Measurements from ENCODE around the gene PCSK2. TPM values are rescaled to one million over a fixed set of nuclear protein-coding genes. Genes with fewer than 3 reads are reported as not detected.

The PCSK2 gene
- total RNA-seq, 1 donor from 2014 or later: not detected

GRCh38 chr20:17503301-17504065, 276.6 kb downstream of the PCSK2 start:
- DNase-seq (ENCODE audit: low spot score): no peak

DNA sequence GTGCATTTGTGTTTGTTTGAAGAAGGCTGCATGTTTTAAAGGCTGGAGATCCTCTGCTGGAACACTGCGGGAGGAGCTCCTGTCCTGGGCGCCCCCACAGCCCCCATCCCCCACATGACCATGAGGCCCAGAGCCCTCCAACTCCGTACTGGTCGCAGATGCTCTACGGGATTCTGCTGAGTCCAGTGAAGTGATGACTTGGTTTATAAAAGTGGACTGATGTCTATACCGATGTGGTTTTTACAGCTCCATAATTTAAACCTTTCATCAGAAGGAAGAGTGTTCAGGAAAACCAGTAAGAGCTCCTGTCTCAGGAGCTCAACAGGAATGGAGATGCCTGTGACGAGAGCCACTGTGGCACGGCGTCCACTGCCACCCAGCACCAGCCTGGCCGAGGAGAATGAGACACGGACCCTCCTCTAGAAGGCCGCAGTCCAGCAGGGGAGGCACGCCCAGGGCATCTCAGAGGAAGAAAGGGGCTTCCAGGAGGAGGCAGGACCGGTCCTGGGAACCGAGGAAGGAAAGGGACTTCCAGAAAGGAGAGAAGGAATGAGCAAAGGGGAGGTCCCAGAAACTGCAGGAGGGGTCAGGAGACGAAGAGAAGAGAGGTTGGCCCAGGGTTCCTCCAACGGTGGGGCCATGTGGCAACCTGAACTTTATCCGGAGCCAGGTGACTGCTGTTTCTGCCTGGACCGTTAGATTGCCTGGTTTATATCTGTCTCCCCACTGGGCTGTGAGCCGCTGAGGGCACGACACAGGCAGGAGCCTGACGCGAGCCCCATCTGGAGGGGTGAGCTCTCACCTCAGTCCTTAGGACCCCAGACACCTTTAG, 277.4 kb downstream of the PCSK2 start:
- DNase-seq (ENCODE audit: low spot score): peak; percentile 71

DNA sequence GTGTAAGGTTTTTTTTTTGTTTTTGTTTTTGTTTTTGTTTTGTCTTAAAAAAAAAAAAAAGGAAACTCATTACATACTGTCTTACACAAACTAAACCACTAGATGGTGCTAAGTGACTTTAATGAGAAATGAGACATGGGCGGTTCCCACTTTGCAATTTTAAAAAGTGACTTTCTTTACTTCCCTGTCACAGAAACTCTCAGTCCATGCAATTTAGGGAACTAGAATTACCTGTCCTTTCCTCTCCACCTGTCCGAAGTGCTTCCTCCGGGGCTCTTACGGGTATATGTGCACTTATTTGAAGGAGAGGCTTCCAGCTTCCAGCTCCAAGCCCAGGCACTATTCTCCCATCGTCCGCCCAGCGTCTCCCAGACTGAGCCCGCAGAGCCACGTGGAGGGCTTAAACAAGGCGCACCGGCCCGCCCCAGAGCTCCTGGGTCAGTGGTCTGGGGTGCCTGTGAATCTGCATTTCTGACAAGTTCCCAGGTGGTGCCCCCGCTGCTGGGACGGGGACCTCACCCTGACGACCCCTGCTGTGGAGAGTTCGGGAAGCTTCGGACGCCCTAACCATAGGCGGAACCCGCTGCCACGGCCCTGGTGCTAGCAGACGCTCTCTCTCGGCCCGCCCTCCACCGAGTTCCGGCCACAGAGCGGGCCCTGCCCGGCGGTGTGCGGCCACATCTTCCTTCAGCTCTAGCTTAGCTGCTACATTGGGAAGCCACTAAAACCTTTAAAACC, 278.2 kb downstream of the PCSK2 start:
- DNase-seq (ENCODE audit: low spot score): peak; percentile 91

- DNase-seq (ENCODE audit: low spot score): no peak
Observed at GRCh38 chr20:17505636-17506517, 279.0 kb downstream of the PCSK2 start.

DNA sequence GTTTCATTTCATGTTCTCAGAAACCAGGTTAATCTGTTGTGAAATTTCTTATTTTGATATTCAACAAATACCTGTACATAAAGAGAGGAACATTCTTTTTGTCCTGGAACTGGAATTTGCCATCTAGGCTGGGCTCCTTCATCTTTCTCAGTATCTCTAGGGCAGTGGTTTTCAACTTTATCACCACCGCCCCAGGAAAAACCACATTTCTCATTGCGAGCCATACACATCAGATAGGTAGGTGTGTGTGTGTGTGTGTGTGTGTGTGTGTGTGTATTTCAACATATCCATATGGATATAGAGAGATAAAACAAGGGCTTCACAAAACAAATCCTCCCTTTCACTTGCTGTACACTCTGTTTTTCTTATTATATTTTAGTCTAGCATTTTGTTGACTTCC, 280.2 kb downstream of the PCSK2 start:
- DNase-seq (ENCODE audit: low spot score): no peak

DNA sequence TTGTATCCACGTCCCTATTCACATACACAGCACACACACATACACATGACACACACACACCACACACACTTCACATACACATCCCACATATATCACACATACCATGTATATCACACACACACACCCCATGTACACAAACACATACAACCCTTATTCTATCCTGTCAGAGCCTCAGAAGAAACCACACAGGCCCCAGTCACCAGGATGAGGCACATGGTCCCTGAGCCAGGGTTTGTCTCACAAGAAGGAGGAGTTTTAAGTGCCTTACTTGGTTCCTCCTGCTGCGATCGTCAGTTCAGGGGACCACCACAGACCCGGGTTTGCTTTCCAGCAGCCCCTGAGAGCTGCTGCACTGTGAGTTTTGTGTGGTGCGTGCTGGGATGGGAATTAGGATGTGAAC, 280.7 kb downstream of the PCSK2 start:
- no peak for DNase-seq (ENCODE audit: low spot score)

GRCh38 chr20:17508756-17509155, 281.9 kb downstream of the PCSK2 start:
- DNase-seq (ENCODE audit: low spot score): no peak

- no peak for DNase-seq (ENCODE audit: low spot score)
Observed at GRCh38 chr20:17510548-17510947, 283.7 kb downstream of the PCSK2 start.

DNA sequence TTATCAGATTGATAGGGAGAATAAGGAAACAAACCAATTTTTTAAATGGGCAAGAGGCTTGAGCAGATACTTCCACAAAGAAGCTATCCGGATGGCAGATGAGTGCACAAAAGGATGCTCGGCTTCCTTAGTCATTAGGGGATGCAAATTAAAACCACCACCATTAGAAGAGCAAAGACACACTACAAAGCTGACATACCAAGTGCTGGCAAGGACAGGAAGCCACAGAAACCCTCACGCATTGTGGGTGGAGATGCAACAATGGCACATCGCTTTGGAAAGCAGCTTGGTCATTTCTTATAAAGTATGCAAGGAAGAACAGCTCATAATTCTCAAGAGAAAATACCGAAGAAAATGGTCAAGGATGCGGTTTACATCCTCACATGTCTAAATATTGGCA, 284.6 kb downstream of the PCSK2 start:
- no peak for DNase-seq (ENCODE audit: low spot score)

DNA sequence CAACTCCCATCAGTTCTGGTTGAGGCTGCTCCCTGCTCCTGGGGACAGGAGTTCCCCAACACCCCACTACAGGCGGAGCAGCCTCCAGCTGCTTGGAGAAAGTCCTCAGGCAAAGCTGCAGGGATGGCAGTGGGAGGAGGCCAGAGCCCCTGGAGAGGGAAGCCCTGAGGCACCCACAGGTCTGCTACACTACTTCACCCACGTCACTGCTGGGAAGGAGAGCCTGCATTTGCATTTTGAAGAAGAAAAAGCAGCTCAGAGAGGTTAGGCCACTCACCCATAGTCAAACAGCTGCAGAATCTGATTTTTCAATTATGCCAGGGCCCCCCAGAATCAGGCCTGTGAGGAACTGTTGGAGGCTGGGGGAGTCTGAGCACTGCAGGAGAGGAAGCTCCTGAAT, 287.1 kb downstream of the PCSK2 start:
- DNase-seq (ENCODE audit: low spot score): no peak

- no peak for DNase-seq (ENCODE audit: low spot score)
Observed at GRCh38 chr20:17515053-17515452, 288.2 kb downstream of the PCSK2 start.

DNA sequence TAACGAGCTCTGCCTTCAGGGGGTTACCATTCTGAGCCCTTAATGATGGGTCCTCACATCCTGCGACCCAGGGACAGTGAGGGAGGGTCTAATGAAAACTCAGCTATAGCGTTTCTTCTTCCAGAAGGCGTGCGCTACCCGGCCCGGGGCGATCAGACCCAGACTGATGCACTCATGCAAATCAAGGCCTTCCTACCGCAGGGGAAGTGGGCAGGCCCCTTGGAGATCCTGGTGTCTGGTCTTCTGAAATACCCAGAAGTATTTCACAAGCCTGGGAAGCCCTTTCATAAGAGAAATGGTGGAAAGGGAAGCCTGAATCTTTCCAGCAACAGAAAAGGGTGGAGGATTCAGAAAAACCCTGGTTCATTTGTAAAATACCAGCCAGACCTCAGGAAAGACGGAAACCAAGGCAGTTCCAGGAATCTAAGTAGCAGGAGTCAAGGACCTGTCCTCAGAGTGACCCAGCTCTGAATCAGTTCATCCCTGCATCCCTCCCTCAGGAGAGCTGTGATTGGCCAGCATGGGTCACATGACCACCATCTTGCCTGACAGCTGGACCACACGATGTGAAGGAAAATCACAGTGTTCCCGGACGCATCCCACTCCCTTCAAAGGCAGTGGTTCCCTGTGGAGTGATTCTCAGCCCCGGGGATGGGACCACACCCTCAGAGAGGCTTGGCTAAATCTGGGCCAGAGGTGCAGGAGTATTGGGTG, 291.7 kb downstream of the PCSK2 start:
- DNase-seq (ENCODE audit: low spot score): no peak

DNA sequence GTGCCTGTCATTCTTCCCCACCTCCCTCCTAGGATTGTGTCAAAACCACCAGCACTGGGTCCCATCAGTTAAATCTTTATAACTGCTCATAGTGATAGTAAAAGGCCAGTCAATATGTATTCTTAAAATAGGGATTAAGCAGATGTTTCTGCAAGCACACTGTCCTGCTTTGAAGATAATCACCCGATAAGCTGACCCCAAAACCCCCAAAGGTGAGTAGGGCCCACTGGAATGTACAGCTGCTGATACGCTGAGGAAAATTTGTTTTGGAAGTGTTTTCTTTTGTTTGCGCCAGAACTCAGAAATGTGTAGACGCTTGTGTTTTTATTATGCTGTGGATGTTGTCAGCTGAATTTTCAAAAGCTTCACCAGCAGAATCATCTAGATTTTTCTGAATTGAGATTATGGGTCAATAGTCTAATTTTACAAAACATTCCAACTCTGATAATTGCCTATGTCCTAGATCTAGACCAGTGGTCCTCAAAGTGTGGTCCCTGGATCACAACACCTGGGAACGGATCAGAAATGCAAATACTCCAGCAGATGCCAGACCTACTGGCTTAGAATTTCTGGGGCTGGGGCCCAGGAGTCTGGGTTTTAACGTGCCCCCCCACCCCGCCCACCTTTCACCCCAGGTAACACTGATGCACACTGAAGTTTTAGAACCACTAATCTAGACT, 292.9 kb downstream of the PCSK2 start:
- no peak for DNase-seq (ENCODE audit: low spot score)

DNA sequence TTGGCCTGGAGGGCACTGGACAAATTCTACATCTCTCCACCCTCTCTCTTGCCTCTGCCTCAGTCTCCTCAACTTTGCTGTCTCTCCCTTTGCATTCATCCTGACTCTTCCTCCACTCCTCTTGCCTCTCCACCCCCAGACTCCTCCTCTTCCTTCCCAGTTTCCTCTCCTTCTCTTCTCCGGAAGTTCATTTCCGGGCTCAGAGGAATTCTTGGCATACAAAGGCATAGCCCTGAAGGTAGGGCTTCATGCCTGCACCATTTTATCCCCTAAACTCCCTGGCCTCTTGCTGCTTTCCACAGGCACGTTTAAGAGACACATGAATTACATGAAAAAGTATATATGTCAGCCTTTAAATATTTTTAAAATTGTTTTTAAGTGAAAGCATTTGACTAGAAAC, 293.7 kb downstream of the PCSK2 start:
- DNase-seq (ENCODE audit: low spot score): no peak

GRCh38 chr20:17522528-17522927, 295.7 kb downstream of the PCSK2 start:
- DNase-seq (ENCODE audit: low spot score): no peak

DNA sequence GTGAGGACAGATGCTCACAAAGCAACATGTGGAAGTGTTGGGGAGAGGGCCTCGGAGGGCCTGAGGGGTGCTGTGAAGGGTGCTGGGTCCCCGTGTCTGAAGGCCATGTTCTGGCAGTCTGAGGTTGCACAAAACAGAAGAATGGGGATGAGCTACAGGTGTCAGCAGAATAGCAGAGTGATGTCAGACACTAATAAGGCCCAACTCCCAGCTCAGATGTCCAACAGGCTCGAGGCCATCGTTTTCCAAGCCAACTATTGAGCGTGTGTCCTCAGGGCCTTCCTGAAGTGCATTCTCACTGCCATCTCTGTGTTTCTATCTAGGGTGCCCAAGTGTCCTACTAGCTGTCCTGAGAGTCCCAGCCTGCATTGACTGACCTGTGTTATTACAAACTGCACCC, 296.5 kb downstream of the PCSK2 start:
- no peak for DNase-seq (ENCODE audit: low spot score)

DNA sequence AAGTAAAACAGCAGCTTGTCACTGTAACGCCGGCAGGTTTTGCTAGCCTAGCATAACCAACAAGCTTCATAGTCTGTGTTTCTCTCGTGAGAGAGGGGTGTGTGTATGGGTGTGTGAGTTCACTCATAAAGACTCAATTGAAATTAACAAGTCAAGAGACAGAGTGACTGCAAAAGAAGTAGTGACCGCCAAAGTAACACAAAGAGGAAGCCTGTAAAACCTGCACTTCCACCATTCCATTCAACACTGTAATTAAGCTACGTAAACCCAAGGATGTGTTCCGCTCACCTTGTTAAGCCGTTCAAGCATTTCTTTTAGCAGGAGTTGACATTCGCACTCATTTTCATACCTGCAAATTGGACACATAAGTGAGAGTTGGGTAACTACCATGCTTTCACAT, 297.7 kb downstream of the PCSK2 start:
- no peak for DNase-seq (ENCODE audit: low spot score)

GRCh38 chr20:17525132-17525531, 298.3 kb downstream of the PCSK2 start:
- no peak for DNase-seq (ENCODE audit: low spot score)

GRCh38 chr20:17525650-17526049, 298.8 kb downstream of the PCSK2 start:
- DNase-seq (ENCODE audit: low spot score): no peak

- no peak for DNase-seq (ENCODE audit: low spot score)
Observed at GRCh38 chr20:17529586-17529985, 302.7 kb downstream of the PCSK2 start.
